ENCODE measurements around the gene EDC3.
A peak's percentile ranks its signal among the peaks of the same experiment; 100 is the strongest.
"Not testable (repeated sequence)": the region's sequence is repeated elsewhere in the genome, so short reads cannot be mapped to it uniquely, and the experiment has no call there.

Gene EDC3

DNA sequence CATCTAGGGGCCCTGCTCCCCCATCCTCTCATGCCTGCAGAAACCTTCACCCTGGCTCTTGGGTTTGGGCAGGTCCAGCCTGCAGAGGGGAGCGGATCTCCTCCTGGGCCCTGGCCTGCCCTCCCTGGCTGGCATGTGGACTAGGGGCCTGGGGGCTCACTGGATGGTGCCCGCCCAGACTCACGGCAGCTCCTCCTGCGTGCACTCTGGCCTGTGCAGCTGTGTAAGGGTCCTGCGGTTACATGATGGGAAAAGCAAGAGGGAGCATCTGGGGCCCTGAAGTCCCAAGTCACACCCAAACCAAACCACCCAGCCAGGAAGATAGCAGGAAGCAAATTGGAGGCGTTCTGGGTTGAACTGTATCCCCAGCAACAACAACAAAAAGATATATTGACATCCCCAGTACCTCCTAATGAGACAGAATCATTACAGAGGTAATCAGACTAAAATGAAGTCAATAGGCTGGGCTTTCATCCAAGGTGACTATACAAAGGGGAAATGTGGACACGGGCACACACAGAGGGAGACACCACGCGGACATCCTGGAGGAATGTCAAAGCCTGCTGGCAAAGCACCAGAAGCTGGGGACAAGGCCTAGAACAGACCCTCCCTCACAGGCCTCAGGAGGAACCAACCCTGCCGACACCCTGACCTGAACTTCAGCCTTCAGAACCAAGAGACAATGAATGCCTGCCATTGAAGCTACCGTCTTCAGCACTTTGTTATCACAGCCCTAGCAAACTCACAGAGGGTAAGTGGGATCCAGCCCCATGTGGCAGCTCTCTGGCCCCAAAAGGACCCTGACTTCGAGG is 90.6 kb downstream of the EDC3 start:
- no peak for DNase-seq

DNA sequence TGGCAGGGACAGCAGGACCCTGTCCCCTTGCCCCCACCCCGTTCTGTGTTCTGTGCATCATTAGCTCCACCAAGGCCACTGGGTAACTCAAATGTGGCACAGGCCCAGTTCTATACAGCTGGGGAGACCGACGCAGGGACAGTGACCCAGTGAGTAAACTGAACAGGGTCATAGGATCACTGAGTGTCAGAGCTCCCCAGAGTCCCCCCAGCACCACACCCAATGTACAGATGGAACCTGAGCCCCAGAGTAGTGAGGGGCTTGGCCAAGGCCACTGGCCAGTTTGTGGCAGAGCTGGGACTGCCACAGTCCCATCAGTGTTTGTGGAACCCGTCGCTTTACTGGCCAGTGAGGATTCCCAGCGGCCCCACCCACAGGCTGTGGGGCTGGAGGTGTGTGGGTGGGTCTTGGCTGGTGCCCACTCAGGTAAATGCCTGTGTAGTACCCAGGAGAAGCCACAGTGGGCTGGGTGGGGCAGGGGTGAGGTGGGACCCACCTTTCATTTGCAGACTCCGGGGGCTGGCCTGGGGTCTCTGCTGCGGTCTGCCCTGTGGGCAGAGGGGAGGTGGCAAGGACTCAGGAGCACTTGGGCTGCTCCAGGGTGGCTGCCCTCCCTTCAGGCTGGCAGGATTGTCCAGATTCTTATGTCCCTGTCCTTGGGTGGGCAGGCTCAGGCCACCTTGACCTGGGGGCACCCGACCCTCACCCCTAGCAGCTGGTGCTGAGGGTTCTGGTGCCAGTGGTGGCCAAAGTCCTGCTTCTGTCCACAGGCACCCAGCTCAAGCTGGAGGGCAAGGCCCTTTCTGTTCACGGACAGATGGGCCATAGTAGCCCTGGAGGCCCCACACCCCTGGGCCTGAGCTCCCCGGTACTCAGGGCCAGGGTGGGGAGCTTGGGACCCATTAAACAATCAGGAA is 91.8 kb downstream of the EDC3 start:
- DNase-seq, result no peak

DNA sequence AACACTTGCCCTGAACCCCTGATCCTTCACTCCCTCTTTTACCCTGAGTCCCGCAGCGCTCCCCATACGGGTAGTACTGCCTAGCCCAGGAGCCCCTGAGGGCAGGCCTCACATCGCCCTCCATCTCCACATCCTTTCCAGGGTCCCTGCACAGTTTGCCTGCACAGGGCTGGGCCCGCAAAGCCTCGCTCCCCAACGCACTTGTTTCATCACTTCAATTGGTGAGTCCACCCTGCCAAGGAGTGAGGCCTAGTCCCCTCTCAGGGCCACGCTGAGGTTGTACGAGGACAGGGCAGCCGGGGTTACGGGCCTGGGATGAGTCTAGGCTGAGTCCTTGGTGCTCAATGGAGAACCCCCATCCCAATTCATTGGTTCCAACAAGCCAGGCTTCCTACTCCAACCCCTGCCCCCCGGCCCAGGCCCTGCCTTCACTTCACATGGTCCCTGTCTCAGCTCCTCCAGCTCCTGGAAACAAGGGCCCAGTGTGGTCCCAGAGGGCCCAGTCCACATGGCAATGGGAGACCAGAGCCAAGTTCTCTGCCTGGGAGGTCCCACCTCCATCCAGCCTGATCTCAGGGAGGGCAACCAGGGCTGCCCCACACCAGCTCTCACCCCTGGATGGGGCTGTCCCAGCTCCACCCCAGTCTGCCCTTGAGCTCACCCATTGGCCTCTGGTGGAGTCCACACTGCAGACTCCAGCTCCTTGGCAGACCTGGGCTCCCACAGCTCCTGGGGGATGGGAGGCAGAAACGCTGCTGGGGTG is 92.6 kb downstream of the EDC3 start:
- no peak for DNase-seq

DNA sequence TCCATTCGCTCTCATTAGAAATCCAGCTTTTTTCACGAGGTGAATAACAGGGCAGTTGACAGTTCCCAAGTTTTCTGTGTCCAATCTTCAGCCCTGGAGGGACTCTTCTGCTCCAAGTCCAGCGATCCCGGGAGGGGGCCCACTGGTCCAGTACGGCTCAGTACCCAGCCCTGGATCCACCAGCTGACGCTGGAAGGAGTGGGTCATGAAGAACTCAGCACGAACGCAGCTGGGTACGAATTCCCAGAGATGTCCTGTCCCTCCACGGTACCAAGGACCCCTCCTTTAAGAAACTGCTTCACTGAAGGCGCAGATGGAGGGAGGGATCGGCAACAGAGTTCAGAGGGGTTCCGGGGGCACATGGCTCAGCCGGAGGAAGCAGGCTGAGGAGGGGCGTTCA is 96.7 kb downstream of the EDC3 start:
- no peak for DNase-seq

DNA sequence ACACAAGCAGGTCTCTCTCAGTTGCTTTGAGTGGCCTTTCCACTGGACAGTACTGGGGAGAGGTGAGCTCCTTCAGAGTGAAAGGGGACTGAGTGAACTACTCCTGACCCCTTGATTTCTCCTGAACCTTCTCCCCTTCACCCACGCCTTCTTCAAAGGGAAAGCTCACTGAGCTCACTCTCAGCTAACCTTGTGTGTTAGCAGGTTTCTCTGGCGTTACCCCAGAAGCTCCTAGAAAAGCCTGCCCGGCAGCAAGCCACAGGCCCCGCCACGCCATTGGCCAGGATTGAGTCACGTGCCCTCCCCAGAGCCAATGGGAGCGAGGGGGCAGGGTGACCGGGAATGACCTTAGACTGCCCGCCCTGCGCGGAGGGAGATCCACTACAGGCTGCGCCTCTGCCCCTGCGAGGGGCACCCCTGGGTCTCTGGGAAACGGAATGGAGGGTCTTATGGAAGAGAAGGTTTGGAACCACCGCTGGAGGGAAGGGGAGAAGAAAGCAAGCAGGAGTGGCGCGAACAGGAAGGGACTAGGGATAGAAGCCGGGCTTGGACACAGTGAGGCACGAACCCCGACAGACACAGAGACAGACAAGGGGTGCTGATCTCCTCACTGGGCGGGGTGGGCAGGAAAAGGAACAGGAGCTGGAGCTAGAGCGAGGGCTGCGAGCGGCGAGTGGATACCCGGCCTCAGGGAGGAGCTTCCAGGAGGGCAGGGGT is 97.5 kb downstream of the EDC3 start:
- peak; percentile 88 to 94 for DNase-seq

DNA sequence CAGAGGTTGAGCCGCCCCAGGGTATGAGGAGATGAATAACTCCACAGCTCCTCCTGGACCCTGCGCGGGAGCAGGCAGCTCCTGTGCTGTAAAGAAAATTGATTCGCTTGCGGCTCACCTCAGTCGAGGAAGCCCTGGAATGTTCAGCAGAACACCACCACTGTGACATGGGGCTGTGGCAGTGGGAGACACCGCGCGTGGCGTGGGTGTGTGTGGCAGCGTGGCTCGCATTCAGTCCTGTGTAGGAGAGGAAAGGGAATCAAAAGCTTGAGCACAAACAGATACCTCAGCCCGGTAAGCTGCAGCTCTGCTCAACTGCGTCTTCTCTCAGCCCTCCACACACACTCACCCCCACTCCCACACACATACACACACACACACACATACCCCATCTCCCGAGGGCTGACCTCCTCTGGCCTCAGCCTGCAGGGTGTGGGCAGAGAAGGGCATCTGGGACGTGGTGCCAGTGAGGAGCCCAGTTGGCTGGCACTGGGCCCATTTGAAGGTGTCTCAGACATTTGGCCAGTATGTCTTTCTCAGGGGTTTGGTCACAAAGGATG is 98.6 kb downstream of the EDC3 start:
- not testable (repeated sequence) for DNase-seq

DNA sequence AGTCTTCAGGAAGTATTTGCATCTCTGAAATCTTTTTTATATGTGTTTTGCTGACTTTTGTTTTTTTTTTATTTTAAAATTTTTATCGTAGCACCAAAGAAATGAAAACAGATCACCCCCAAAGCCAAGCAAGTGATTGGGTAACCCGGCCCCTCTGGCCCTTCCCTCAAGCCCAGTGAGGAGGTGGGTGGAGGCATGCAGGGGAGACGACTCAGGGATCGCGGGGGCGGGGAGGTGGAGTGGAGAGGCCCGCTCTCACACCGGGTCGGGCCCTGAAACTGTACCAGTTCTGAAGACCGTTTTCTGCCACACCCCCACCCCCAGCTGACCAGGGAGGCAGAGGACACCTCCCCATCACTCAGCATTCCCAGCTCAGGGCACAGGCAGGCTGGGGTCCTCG is 99.1 kb downstream of the EDC3 start:
- not testable (repeated sequence) for DNase-seq

DNA sequence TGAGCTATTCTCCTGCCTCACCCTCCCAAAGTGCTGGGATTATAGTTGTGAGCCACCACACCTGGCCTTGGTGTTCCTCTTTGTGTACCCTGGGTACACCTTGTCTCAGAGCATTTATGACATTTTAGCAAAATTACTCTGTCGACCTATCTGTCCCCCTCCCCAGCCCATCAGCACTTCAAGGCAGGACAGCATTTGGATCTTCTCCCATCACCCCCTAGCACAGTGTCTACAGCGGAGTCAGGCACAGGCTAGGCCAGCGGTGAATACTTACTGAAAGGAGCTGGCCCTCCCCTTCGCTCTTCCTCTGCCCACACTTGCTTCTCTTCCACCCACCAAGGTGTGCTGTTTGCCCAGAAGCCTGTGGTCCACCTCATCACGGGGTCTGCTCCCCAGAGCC is 100.6 kb downstream of the EDC3 start:
- no peak for DNase-seq

DNA sequence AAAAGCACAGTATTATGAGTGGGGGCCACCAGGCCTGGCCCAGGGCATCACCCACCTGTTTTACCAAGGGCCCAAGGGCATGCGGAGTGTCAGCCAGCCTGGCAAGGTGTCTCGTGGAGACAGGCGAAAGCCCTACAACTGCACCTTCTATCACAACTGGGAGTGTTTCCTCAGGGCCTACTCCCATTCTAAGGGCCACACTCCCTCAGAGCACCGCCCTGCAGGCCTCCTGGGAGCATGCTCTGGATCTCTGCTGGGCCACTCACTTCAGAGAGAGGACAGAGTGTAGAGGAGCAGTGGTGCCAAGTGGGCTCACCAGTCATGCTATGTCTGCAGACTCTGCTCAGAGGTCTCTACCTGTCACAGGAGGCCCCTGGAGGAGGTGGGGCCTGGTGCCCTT is 101.4 kb downstream of the EDC3 start:
- no peak for DNase-seq

DNA sequence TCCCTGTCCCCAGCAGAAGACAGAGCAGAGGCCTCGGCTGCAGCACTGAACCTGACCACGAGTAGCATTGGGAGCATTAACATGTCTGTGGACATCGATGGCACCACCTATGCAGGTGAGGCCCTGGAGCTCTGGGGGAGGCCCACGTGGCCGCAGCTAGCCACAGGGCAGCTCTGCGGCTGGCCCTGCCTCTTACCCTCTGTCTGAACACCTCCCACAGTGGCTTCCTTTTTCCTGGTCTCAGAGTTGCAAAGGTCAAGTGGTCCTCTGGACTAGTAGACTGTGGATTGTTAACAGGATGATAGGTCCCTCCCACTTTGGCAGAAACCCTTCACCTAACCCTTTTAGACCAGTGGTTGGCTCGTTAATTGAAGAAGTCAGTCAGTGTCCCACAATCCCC is 102.7 kb downstream of the EDC3 start:
- no peak for DNase-seq

DNA sequence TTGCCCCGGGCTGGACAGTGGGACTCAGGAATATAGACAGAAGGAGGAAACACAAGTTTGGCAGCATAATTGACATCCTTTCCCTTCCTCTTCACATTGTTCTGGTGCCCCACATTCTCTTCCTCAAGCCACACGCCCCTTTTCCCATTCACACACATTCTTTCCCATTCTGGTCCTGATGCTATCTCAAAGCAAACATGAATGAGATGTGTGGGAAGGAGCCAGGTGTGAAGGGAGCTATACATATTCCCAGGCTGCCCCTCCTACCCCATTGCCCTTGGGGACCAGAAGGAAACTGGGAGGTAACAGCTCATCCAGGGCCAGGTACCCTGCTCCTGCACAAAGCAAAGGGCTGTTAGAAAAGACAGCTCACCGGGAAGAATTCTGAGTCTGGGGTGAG is 103.6 kb downstream of the EDC3 start:
- DNase-seq, result no peak

DNA sequence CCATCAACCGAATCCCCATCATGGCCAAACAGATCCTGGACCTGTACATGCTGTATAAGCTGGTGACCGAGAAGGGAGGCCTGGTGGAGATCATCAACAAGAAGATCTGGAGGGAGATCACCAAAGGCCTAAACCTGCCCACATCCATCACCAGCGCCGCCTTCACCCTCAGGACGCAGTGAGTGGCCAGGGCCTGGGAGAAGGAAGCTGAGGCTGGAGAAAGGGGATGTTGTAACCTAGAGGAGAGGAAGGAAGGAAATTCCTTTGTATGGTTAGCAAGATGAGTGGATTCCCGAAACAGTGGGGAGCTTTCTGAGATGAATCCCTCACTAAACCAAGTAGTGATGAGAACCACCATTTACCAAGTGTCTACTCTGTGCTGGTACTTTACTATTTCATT is 106.0 kb downstream of the EDC3 start:
- no peak for DNase-seq

DNA sequence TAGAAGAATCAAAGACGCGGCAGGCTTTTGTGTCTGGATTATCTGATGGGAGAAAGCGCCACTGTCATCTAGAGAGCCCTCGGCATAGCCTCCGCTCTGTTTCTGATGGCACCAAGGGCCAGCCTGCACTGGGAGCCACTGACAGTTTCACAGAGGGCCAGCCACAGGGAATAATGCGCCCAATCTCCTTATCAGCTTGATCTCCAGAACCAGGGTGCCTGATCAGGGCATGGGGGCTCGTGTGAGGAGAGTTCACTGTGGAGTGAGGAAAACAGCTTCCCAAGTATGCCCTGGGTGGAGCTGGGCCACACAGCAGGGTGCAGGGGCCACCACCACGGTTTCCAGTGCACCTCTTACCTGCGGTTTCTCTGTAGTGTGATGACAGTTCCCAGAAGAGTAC is 110.0 kb downstream of the EDC3 start:
- no peak for DNase-seq

DNA sequence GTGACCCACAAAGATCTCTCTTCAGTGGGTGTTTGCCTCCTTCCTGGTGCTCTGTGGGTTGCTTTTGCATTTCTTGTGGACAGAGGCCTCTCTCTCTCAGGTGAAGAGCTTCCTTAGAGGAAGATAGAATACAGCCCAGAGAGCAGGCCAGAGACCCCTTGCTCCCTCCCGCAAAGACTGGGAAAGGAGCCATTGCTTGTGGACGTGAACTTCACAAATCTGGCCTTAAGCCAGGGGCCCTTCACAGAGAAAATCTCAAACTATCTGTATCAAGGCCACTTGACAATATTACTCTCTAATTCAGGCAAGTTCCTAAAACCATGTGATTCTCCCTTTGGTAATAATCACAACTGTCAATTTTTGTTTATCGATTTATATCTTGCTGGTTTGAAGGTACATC is 110.6 kb downstream of the EDC3 start:
- DNase-seq, result no peak

DNA sequence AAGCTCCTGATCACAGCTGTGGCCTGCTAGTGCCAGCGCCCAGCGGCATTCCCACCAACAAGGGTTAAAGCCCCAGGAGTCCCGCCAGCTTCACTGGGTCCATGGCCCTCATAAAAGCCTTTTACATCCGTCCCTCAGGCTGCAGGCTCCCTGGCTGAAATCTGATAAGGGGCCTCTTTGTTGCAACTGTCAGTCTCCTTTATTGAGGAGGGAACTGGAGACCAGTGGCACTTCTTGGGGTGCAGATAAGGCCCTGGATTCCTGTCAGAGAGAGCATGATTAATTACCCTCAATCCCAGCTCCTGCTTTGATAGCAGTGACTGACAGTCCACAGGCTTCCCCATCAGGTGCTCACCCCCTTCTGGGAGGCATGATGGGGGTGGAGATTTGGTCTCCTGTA is 111.0 kb downstream of the EDC3 start:
- no peak for DNase-seq

DNA sequence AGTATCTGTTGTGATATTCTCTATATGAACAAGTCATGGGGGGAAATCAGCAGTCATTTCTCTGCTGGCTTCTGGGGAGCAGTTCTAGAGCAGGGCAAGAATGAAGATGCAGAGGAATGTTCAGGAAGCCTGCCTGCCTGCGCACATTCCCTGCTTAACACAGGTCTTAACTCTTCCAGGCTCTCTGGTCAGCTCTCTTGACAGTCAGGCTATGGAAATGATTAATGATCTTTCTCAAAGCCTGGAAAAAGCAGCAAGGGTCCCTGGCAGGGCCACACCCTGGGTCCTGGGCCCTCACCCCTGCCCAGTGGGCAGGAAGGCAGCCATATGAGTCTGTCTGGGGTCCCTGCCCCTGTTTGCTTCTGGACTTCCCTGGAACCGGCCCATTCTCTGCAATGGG is 111.6 kb downstream of the EDC3 start:
- DNase-seq, result no peak
